Activated naive CD8-positive, alpha-beta T cell treated with anti-CD3 and anti-CD28 coated beads, Interleukin-2, amount 50 U/mL, for 16 hours (primary cell): ENCODE data around the gene PPP1R15A.
"Not testable (repeated sequence)": the region's sequence is repeated elsewhere in the genome, so short reads cannot be mapped to it uniquely, and the experiment has no call there.

ENCODE experiments used
- DNase-seq: peaks from one replicate; pipeline ENCODE4 v3.0.0-alpha.2; 2020; ENCODE audit warnings: low read depth, low spot score

The PPP1R15A gene

GRCh38 chr19:48872182-48872883 lies at the start of gene PPP1R15A:
Gene PPP1R15A (plus strand): TSS chr19:48872421. CDS start chr19:48873234, 813 bp downstream.
- DNase-seq: peak; percentile 98

- no peak for DNase-seq
These were observed 49.7 kb upstream of the PPP1R15A start for GRCh38 chr19:48822514-48822913.

GRCh38 chr19:48826606-48827020 lies 45.6 kb upstream of the PPP1R15A start:
- no peak for DNase-seq

- no peak for DNase-seq
These were observed 42.1 kb upstream of the PPP1R15A start for GRCh38 chr19:48830088-48830487.

- DNase-seq: no peak
These were observed 41.3 kb upstream of the PPP1R15A start for GRCh38 chr19:48830965-48831364.

- no peak for DNase-seq
These were observed 39.2 kb upstream of the PPP1R15A start for GRCh38 chr19:48833049-48833448.

- no peak for DNase-seq
These were observed 38.2 kb upstream of the PPP1R15A start for GRCh38 chr19:48833977-48834376.

- peak; percentile 94 for DNase-seq
These were observed 36.5 kb upstream of the PPP1R15A start for GRCh38 chr19:48835734-48836088.

- no peak for DNase-seq
These were observed 35.9 kb upstream of the PPP1R15A start, which contains the start of gene HSD17B14 for GRCh38 chr19:48836089-48837017. Gene HSD17B14 (minus strand): TSS chr19:48836491. CDS start chr19:48836411, 80 bp downstream.

- DNase-seq: peak; percentile 78
These were observed 35.1 kb upstream of the PPP1R15A start for GRCh38 chr19:48837051-48837524.

GRCh38 chr19:48837687-48838086 lies 34.5 kb upstream of the PPP1R15A start:
- no peak for DNase-seq

GRCh38 chr19:48841047-48841446 lies 31.2 kb upstream of the PPP1R15A start:
- DNase-seq: no peak

- no peak for DNase-seq
These were observed 30.6 kb upstream of the PPP1R15A start for GRCh38 chr19:48841571-48841970.

GRCh38 chr19:48842789-48843162 lies 29.4 kb upstream of the PPP1R15A start:
- no peak for DNase-seq

GRCh38 chr19:48844472-48844871 lies 27.7 kb upstream of the PPP1R15A start:
- no peak for DNase-seq

GRCh38 chr19:48845384-48845783 lies 26.8 kb upstream of the PPP1R15A start:
- no peak for DNase-seq

GRCh38 chr19:48846659-48847058 lies 25.6 kb upstream of the PPP1R15A start:
- DNase-seq: not testable (repeated sequence)

- DNase-seq: no peak
These were observed 19.9 kb upstream of the PPP1R15A start for GRCh38 chr19:48852292-48852691.

- no peak for DNase-seq
These were observed 18.7 kb upstream of the PPP1R15A start for GRCh38 chr19:48853483-48853882.

GRCh38 chr19:48854103-48854502 lies 18.1 kb upstream of the PPP1R15A start:
- DNase-seq: no peak

GRCh38 chr19:48856921-48857320 lies 15.3 kb upstream of the PPP1R15A start:
- no peak for DNase-seq

- peak; percentile 58 for DNase-seq
These were observed 13.1 kb upstream of the PPP1R15A start for GRCh38 chr19:48858984-48859710.
